GM19452 (cell line): Measurements from ENCODE around the gene HOXA4.

Source experiments
- ATAC-seq: cut with Tn5 transposase; IDR thresholded peaks from one replicate; pipeline ENCODE4 v1.9.1; 2021; ENCODE audit not compliant: unreplicated experiment

The HOXA4 gene

GRCh38 chr7:27130540-27131389, at the start of gene HOXA4:
Gene HOXA4, minus strand, starts transcription at chr7:27130757. Its CDS starts 24 bp downstream, at chr7:27130733.
- ATAC-seq, result no peak

- no peak for ATAC-seq
Observed at GRCh38 chr7:27179503-27180430, 49.2 kb upstream of the HOXA4 start.

GRCh38 chr7:27179030-27179429, 48.5 kb upstream of the HOXA4 start:
- no peak for ATAC-seq

- ATAC-seq, result no peak
Observed at GRCh38 chr7:27178366-27178765, 47.8 kb upstream of the HOXA4 start.

- no peak for ATAC-seq
Observed at GRCh38 chr7:27177795-27178320, 47.3 kb upstream of the HOXA4 start.

- ATAC-seq, result no peak
Observed at GRCh38 chr7:27176962-27177794, 46.6 kb upstream of the HOXA4 start.

GRCh38 chr7:27176524-27176845, 45.9 kb upstream of the HOXA4 start:
- ATAC-seq, result no peak

GRCh38 chr7:27175626-27176523, 45.3 kb upstream of the HOXA4 start:
- no peak for ATAC-seq

- ATAC-seq, result no peak
Observed at GRCh38 chr7:27174874-27175625, 44.5 kb upstream of the HOXA4 start.

GRCh38 chr7:27173956-27174873, 43.7 kb upstream of the HOXA4 start, which contains the start of gene HOXA10:
Gene HOXA10, minus strand, starts transcription at chr7:27174320. Its CDS starts 14 bp downstream, at chr7:27174306.
- no peak for ATAC-seq

GRCh38 chr7:27173511-27173955, 43.0 kb upstream of the HOXA4 start:
- ATAC-seq, result no peak

GRCh38 chr7:27172823-27173510, 42.4 kb upstream of the HOXA4 start:
- ATAC-seq, result no peak

GRCh38 chr7:27172315-27172774, 41.8 kb upstream of the HOXA4 start:
- ATAC-seq, result no peak

GRCh38 chr7:27171637-27172314, 41.2 kb upstream of the HOXA4 start:
- ATAC-seq, result no peak

GRCh38 chr7:27171325-27171636, 40.7 kb upstream of the HOXA4 start:
- ATAC-seq, result no peak

GRCh38 chr7:27170426-27171324, 40.1 kb upstream of the HOXA4 start:
- ATAC-seq, result no peak
